Mesenchymal stem cell (in vitro differentiated cells and primary cell): ENCODE measurements around the gene RHBDD1.
A peak's percentile ranks its signal among the peaks of the same experiment; 100 is the strongest.

Source experiments
- DNase-seq: peaks from one replicate; pipeline ENCODE4 v3.0.0-alpha.2; 2013
- H2AFZ ChIP-seq: one replicate; pipeline ENCODE4 v1.6.1; 2013; ENCODE audit warnings: low read depth, mild to moderate bottlenecking, control low read depth, inconsistent platforms, low read length, moderate library complexity
- H2AK5ac ChIP-seq: 2 replicates; pipeline ENCODE4 v1.6.1; 2013; ENCODE audit warnings: low read length, moderate library complexity, mild to moderate bottlenecking, inconsistent platforms; ENCODE audit not compliant: severe bottlenecking
- H2BK120ac ChIP-seq: one replicate; pipeline ENCODE4 v1.6.1; 2013; ENCODE audit warnings: low read depth, mild to moderate bottlenecking, inconsistent platforms, low read length, moderate library complexity
- H2BK12ac ChIP-seq, 2 experiments: one replicate each; pipeline ENCODE4 v1.6.1; 2013; ENCODE audit warnings: inconsistent platforms in 2 of 2, low read length in 2 of 2, mild to moderate bottlenecking in 2 of 2, moderate library complexity in 2 of 2, control low read depth in 1 of 2
- H2BK15ac ChIP-seq: one replicate; pipeline ENCODE4 v1.6.1; 2013; ENCODE audit warnings: mild to moderate bottlenecking, low read depth, inconsistent platforms; ENCODE audit not compliant: poor library complexity, severe bottlenecking
- H2BK5ac ChIP-seq: 2 replicates; pipeline ENCODE4 v1.6.1; 2013; ENCODE audit warnings: low read depth, mild to moderate bottlenecking, low read length, control low read depth, inconsistent platforms; ENCODE audit not compliant: poor library complexity, severe bottlenecking
- H3K14ac ChIP-seq, 2 experiments: one replicate each; pipeline ENCODE4 v1.6.1; 2013; ENCODE audit warnings: inconsistent platforms in 2 of 2, low read length in 2 of 2, control low read depth in 1 of 2, mild to moderate bottlenecking in 1 of 2, moderate library complexity in 1 of 2
- H3K18ac ChIP-seq, 2 experiments: one replicate each; pipeline ENCODE4 v1.6.1; 2013; ENCODE audit warnings: inconsistent platforms in 2 of 2, low read length in 2 of 2, control low read depth in 1 of 2, low read depth in 1 of 2, mild to moderate bottlenecking in 1 of 2
- H3K23ac ChIP-seq, 2 experiments: one replicate each; pipeline ENCODE4 v1.6.1; 2013; ENCODE audit warnings: inconsistent platforms in 2 of 2, low read length in 2 of 2, mild to moderate bottlenecking in 2 of 2, moderate library complexity in 2 of 2, control low read depth in 1 of 2
- H3K27ac ChIP-seq: 2 replicates; pipeline ENCODE4 v1.5.1; 2013; ENCODE audit warnings: mild to moderate bottlenecking, moderate library complexity, low read length, control low read depth, inconsistent platforms; ENCODE audit not compliant: poor library complexity, severe bottlenecking
- H3K27me3 ChIP-seq, 2 experiments: 2 replicates each; pipeline versions ENCODE4 v1.6.1 to v1.7.0; 2013; ENCODE audit warnings: low read length in 2 of 2, mild to moderate bottlenecking in 2 of 2, moderate library complexity in 2 of 2, control low read depth in 1 of 2, inconsistent platforms in 1 of 2; ENCODE audit not compliant: control insufficient read depth in 1 of 2, insufficient read depth in 1 of 2
- H3K36me3 ChIP-seq, 2 experiments: 2 replicates each; pipeline versions ENCODE4 v1.6.1 to v1.7.0; 2013; ENCODE audit warnings: low read length in 2 of 2, control low read depth in 1 of 2, inconsistent platforms in 1 of 2, low read depth in 1 of 2, mild to moderate bottlenecking in 1 of 2; ENCODE audit not compliant: insufficient read depth in 2 of 2, control insufficient read depth in 1 of 2
- H3K4ac ChIP-seq, 2 experiments: one replicate each; pipeline ENCODE4 v1.6.1; 2013; ENCODE audit warnings: inconsistent platforms in 2 of 2, low read length in 2 of 2, mild to moderate bottlenecking in 2 of 2, moderate library complexity in 2 of 2, control low read depth in 1 of 2, low read depth in 1 of 2
- H3K4me1 ChIP-seq: 2 replicates; pipeline ENCODE4 v1.6.1; 2013; ENCODE audit warnings: low read depth, low read length, control low read depth; ENCODE audit not compliant: control insufficient read depth, insufficient read depth
- H3K4me2 ChIP-seq: 2 replicates; pipeline ENCODE4 v1.6.1; 2013; ENCODE audit warnings: low read length, mild to moderate bottlenecking, inconsistent platforms; ENCODE audit not compliant: poor library complexity, severe bottlenecking
- H3K4me3 ChIP-seq, 2 experiments: 2 replicates each; pipeline versions ENCODE4 v1.5.1 to v1.7.0; 2013; ENCODE audit warnings: low read length in 2 of 2, mild to moderate bottlenecking in 2 of 2, control low read depth in 1 of 2, low read depth in 1 of 2; ENCODE audit not compliant: insufficient read depth in 1 of 2
- H3K79me1 ChIP-seq: replicated peaks from 2 replicates; pipeline ENCODE4 v1.6.1; 2013; ENCODE audit warnings: mild to moderate bottlenecking, control low read depth, low read length, inconsistent platforms; ENCODE audit not compliant: poor library complexity, severe bottlenecking
- H3K9ac ChIP-seq: 2 replicates; pipeline ENCODE4 v1.7.0; 2013; ENCODE audit warnings: mild to moderate bottlenecking, low read length, moderate library complexity
- H3K9me3 ChIP-seq: 2 replicates; pipeline ENCODE4 v1.7.0; 2013; ENCODE audit warnings: mild to moderate bottlenecking, low read length; ENCODE audit not compliant: control insufficient read depth
- H4K8ac ChIP-seq: one replicate; pipeline ENCODE4 v1.6.1; 2013; ENCODE audit warnings: inconsistent platforms, mild to moderate bottlenecking, low read length, moderate library complexity
- H4K91ac ChIP-seq: one replicate; pipeline ENCODE4 v1.6.1; 2013; ENCODE audit warnings: mild to moderate bottlenecking, low read length, inconsistent platforms
- WGBS: methylation state at CpG from one replicate; pipeline ENCODE4 v1.1.7; 2013; ENCODE audit warnings: mixed read lengths; 5-methylcytosine and 5-hydroxymethylcytosine counted together

Gene RHBDD1

GRCh38 chr2:226869371-226869770 is 33.5 kb downstream of the RHBDD1 start:
- Histone ChIP-seq H3K79me1 (peaks cover 12% of the 10 kb centered on the region), H2BK5ac (no peak overlapping the region), H3K9ac (no peak overlapping the region), H2BK12ac (no peak overlapping the region), H4K8ac (no peak overlapping the region), H3K9me3 (no peaks in the 10 kb centered on the region), H3K4ac (no peak overlapping the region), H2AK5ac (no peak overlapping the region), H3K4me2 (no peak overlapping the region), H3K4me3 (no peak overlapping the region), H4K91ac (no peak overlapping the region), H3K23ac (peak overlapping the region in 1 of 2 experiments; percentile 67), H3K4me1 (no peaks in the 10 kb centered on the region), H3K27ac (no peak overlapping the region), H2BK120ac (no peak overlapping the region), H3K36me3 (peaks cover 0 to 51% of the 10 kb centered on the region in 2 experiments), H3K27me3 (no peaks in the 10 kb centered on the region), H2AFZ (no peak overlapping the region), H3K18ac (no peak overlapping the region), H2BK15ac (no peak overlapping the region), H3K14ac (no peak overlapping the region)
- 84% methylated on average over 5 of the region's 5 CpGs for WGBS
- no peak for DNase-seq

- no peak overlapping the region for H3K23ac ChIP-seq
- DNase-seq = peak; percentile 31
- H3K4me1 ChIP-seq = no peaks in the 10 kb centered on the region
- H3K27ac ChIP-seq = no peak overlapping the region
- H3K18ac ChIP-seq = no peak overlapping the region
- no peak overlapping the region for H4K8ac ChIP-seq
- no peak overlapping the region for H3K4ac ChIP-seq
- 86% methylated on average over 1 of the region's 2 CpGs for whole genome bisulfite sequencing
- peaks cover 0 to 35% of the 10 kb centered on the region in 2 experiments for H3K36me3 ChIP-seq
- no peak overlapping the region for H4K91ac ChIP-seq
- H2BK12ac ChIP-seq = no peak overlapping the region
- no peak overlapping the region for H2BK15ac ChIP-seq
- H2AK5ac ChIP-seq = no peak overlapping the region
- peaks cover 7% of the 10 kb centered on the region for H3K79me1 ChIP-seq
- H3K9ac ChIP-seq = no peak overlapping the region
- H2AFZ ChIP-seq = no peak overlapping the region
- H3K14ac ChIP-seq = no peak overlapping the region
- H2BK120ac ChIP-seq = no peak overlapping the region
- no peaks in the 10 kb centered on the region for H3K27me3 ChIP-seq
- no peak overlapping the region for H3K4me3 ChIP-seq
- H3K4me2 ChIP-seq = no peak overlapping the region
- no peak overlapping the region for H2BK5ac ChIP-seq
- no peaks in the 10 kb centered on the region for H3K9me3 ChIP-seq
Observed at GRCh38 chr2:226873051-226873620, 37.3 kb downstream of the RHBDD1 start.

DNA sequence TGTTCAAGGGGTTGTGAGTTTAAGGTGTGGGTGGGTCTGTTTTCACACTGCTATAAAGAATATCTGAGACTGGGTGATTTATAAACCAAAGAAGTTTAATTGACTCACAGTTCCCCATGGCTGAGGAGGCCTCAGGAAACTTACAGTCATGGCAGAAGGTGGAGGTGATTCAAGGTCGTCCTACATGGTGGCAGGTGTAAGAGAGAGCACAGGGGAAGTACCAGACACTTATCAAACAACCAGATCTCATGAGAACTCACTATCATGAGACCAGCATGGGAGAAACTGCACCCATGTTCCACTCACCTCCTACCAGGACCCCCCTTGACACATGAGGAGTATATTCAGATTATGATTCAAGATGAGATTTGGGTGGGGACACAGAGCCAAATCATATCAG is 38.0 kb downstream of the RHBDD1 start:
- no peak overlapping the region for H2BK120ac ChIP-seq
- no peak overlapping the region for H3K9ac ChIP-seq
- H3K4me2 ChIP-seq = no peak overlapping the region
- no peak overlapping the region for H3K18ac ChIP-seq
- no peak overlapping the region for H3K27ac ChIP-seq
- no peak overlapping the region for H3K4me3 ChIP-seq
- H3K36me3 ChIP-seq = peaks cover 0 to 28% of the 10 kb centered on the region in 2 experiments
- H2BK5ac ChIP-seq = no peak overlapping the region
- H2AFZ ChIP-seq = no peak overlapping the region
- H3K23ac ChIP-seq = no peak overlapping the region
- no peaks in the 10 kb centered on the region for H3K27me3 ChIP-seq
- no peak for DNase-seq
- WGBS = no CpG with 5 or more reads among the region's 1 CpG
- H4K8ac ChIP-seq = no peak overlapping the region
- no peaks in the 10 kb centered on the region for H3K9me3 ChIP-seq
- H3K14ac ChIP-seq = no peak overlapping the region
- no peaks in the 10 kb centered on the region for H3K4me1 ChIP-seq
- H3K79me1 ChIP-seq = peaks cover 7% of the 10 kb centered on the region
- H2AK5ac ChIP-seq = no peak overlapping the region
- H2BK12ac ChIP-seq = no peak overlapping the region
- no peak overlapping the region for H3K4ac ChIP-seq
- no peak overlapping the region for H4K91ac ChIP-seq
- no peak overlapping the region for H2BK15ac ChIP-seq

- H4K91ac ChIP-seq = no peak overlapping the region
- H2BK120ac ChIP-seq = no peak overlapping the region
- no peak overlapping the region for H3K14ac ChIP-seq
- H3K9me3 ChIP-seq = no peaks in the 10 kb centered on the region
- 96% methylated on average over 2 of the region's 3 CpGs for WGBS
- no peak for DNase-seq
- no peaks in the 10 kb centered on the region for H3K27me3 ChIP-seq
- H4K8ac ChIP-seq = no peak overlapping the region
- H2BK15ac ChIP-seq = no peak overlapping the region
- peaks cover 0 to 22% of the 10 kb centered on the region in 2 experiments for H3K36me3 ChIP-seq
- no peak overlapping the region for H3K27ac ChIP-seq
- no peak overlapping the region for H3K23ac ChIP-seq
- no peaks in the 10 kb centered on the region for H3K4me1 ChIP-seq
- no peak overlapping the region for H3K9ac ChIP-seq
- H3K4me3 ChIP-seq = no peak overlapping the region
- no peak overlapping the region for H2BK5ac ChIP-seq
- no peak overlapping the region for H2AK5ac ChIP-seq
- peaks cover 4% of the 10 kb centered on the region for H3K79me1 ChIP-seq
- H3K4me2 ChIP-seq = no peak overlapping the region
- H2AFZ ChIP-seq = no peak overlapping the region
- no peak overlapping the region for H3K18ac ChIP-seq
- H3K4ac ChIP-seq = no peak overlapping the region
- H2BK12ac ChIP-seq = no peak overlapping the region
Observed at GRCh38 chr2:226874749-226875148, 38.9 kb downstream of the RHBDD1 start.
